ENCODE measurements around the gene MANBA.
"Not testable (repeated sequence)": the region's sequence is repeated elsewhere in the genome, so short reads cannot be mapped to it uniquely, and the experiment has no call there.

DNA sequence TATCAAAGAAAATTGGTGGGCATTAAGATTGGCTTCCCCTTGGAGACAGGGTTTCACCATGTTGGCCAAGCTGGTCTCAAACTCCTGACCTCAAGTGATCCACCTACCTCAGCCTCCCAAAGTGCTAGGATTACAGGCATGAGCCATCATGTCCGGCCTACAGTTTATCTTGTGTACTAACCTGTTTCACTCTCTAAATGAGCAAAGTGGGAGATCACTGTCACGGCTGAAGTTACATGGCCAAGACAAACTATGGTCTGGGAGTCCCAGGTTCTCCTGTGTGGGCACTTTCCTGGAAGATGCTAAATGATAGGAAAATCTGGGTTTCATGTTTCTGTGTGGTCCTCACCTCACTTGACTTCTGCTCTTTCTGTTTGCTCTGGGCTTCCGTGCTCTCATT lies 33.8 kb downstream of the MANBA start:
- TF ChIP-seq, protein P1, sequence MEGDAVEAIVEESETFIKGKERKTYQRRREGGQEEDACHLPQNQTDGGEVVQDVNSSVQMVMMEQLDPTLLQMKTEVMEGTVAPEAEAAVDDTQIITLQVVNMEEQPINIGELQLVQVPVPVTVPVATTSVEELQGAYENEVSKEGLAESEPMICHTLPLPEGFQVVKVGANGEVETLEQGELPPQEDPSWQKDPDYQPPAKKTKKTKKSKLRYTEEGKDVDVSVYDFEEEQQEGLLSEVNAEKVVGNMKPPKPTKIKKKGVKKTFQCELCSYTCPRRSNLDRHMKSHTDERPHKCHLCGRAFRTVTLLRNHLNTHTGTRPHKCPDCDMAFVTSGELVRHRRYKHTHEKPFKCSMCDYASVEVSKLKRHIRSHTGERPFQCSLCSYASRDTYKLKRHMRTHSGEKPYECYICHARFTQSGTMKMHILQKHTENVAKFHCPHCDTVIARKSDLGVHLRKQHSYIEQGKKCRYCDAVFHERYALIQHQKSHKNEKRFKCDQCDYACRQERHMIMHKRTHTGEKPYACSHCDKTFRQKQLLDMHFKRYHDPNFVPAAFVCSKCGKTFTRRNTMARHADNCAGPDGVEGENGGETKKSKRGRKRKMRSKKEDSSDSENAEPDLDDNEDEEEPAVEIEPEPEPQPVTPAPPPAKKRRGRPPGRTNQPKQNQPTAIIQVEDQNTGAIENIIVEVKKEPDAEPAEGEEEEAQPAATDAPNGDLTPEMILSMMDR (IDR thresholded peaks at IDR 0.05) = not testable (repeated sequence)
- not testable (repeated sequence) for TF ChIP-seq POLR2A (IDR thresholded peaks at IDR 0.05); POLR2AphosphoS5 (IDR thresholded peaks at IDR 0.05; ENCODE audit: insufficient read depth in 1 of 2, low read depth in 1 of 2)
